HEK293 (cell line): ENCODE results near the gene DOP1B.
A peak's percentile ranks its signal among the peaks of the same experiment; 100 is the strongest.

Experiments
- BCL11B ChIP-seq: fragments of 450-650 bp; formaldehyde crosslinking; IDR thresholded peaks from 2 replicates; pipeline ENCODE4 v1.5.1; 2016; ENCODE audit warnings: low read depth, missing biosample characterization, missing genetic modification characterization
- EGR2 ChIP-seq: fragments of 450-650 bp; formaldehyde crosslinking; IDR thresholded peaks from 2 replicates; pipeline ENCODE4 v1.5.1; 2016; ENCODE audit warnings: low read depth, missing biosample characterization, missing genetic modification characterization
- FEZF1 ChIP-seq: fragments of 450-650 bp; formaldehyde crosslinking; IDR thresholded peaks from 2 replicates; pipeline ENCODE4 v1.5.1; 2016; ENCODE audit warnings: missing biosample characterization, missing genetic modification characterization
- GLI4 ChIP-seq: fragments of 450-650 bp; formaldehyde crosslinking; IDR thresholded peaks from 2 replicates; pipeline ENCODE4 v1.5.1; 2016; ENCODE audit warnings: missing biosample characterization, missing genetic modification characterization
- GLIS1 ChIP-seq: fragments of 450-650 bp; formaldehyde crosslinking; IDR thresholded peaks from 2 replicates; pipeline ENCODE4 v1.5.1; 2016; ENCODE audit warnings: missing biosample characterization, missing genetic modification characterization
- KLF1 ChIP-seq: fragments of 450-650 bp; formaldehyde crosslinking; IDR thresholded peaks from 2 replicates; pipeline ENCODE4 v1.5.1; 2016; ENCODE audit warnings: missing biosample characterization, missing genetic modification characterization
- OVOL3 ChIP-seq: fragments of 450-650 bp; formaldehyde crosslinking; IDR thresholded peaks from 2 replicates; pipeline ENCODE4 v1.5.1; 2016; ENCODE audit warnings: missing biosample characterization, missing genetic modification characterization
- PRDM1 ChIP-seq: fragments of 450-650 bp; formaldehyde crosslinking; IDR thresholded peaks from 2 replicates; pipeline ENCODE4; 2016; ENCODE audit warnings: missing biosample characterization, missing genetic modification characterization
- RBAK ChIP-seq: fragments of 450-650 bp; formaldehyde crosslinking; IDR thresholded peaks from 2 replicates; pipeline ENCODE4 v1.5.1; 2016; ENCODE audit warnings: missing biosample characterization, missing genetic modification characterization
- REST ChIP-seq: fragments of 450-650 bp; formaldehyde crosslinking; IDR thresholded peaks from 2 replicates; pipeline ENCODE4 v1.5.1; 2016; ENCODE audit warnings: missing biosample characterization, missing genetic modification characterization
- SALL2 ChIP-seq: fragments of 450-650 bp; formaldehyde crosslinking; IDR thresholded peaks from 2 replicates; pipeline ENCODE4 v1.5.0; 2017; ENCODE audit warnings: missing biosample characterization, mild to moderate bottlenecking, missing genetic modification characterization, borderline replicate concordance
- TRIM28 ChIP-seq: IDR thresholded peaks from 2 replicates; pipeline ENCODE4 v1.6.1; 2011; ENCODE audit warnings: low read length, control low read depth, borderline replicate concordance
- YY1 ChIP-seq: fragments of 450-650 bp; formaldehyde crosslinking; IDR thresholded peaks from 2 replicates; pipeline ENCODE4 v1.5.1; 2018; ENCODE audit warnings: missing biosample characterization, missing genetic modification characterization
- ZBTB6 ChIP-seq: fragments of 450-650 bp; formaldehyde crosslinking; IDR thresholded peaks from 2 replicates; pipeline ENCODE4 v1.5.1; 2017; ENCODE audit warnings: missing biosample characterization, missing genetic modification characterization
- ZNF10 ChIP-seq: fragments of 450-650 bp; formaldehyde crosslinking; IDR thresholded peaks from 2 replicates; pipeline ENCODE4 v1.5.1; 2017; ENCODE audit warnings: missing biosample characterization, missing genetic modification characterization
- ZNF121 ChIP-seq: fragments of 450-650 bp; formaldehyde crosslinking; IDR thresholded peaks from 2 replicates; pipeline ENCODE4 v1.5.1; 2016; ENCODE audit warnings: missing biosample characterization, missing genetic modification characterization
- ZNF132 ChIP-seq: fragments of 450-650 bp; formaldehyde crosslinking; IDR thresholded peaks from 2 replicates; pipeline ENCODE4 v1.5.1; 2017; ENCODE audit warnings: missing biosample characterization, missing genetic modification characterization, borderline replicate concordance
- ZNF133 ChIP-seq: fragments of 450-650 bp; formaldehyde crosslinking; IDR thresholded peaks from 2 replicates; pipeline ENCODE4 v1.5.1; 2016; ENCODE audit warnings: missing biosample characterization, missing genetic modification characterization
- ZNF138 ChIP-seq: fragments of 450-650 bp; formaldehyde crosslinking; IDR thresholded peaks from 2 replicates; pipeline ENCODE4 v1.5.1; 2016; ENCODE audit warnings: missing biosample characterization, missing genetic modification characterization, borderline replicate concordance
- ZNF214 ChIP-seq: fragments of 450-650 bp; formaldehyde crosslinking; IDR thresholded peaks from 2 replicates; pipeline ENCODE4 v1.5.1; 2017; ENCODE audit warnings: missing biosample characterization, mild to moderate bottlenecking, missing genetic modification characterization, borderline replicate concordance
- ZNF239 ChIP-seq: fragments of 450-650 bp; formaldehyde crosslinking; IDR thresholded peaks from 2 replicates; pipeline ENCODE4 v1.5.1; 2016; ENCODE audit warnings: missing biosample characterization, missing genetic modification characterization
- ZNF426 ChIP-seq: fragments of 450-650 bp; formaldehyde crosslinking; IDR thresholded peaks from 2 replicates; pipeline ENCODE4 v1.5.1; 2017; ENCODE audit warnings: missing biosample characterization, missing genetic modification characterization, mild to moderate bottlenecking, inconsistent platforms, moderate library complexity
- ZNF449 ChIP-seq: fragments of 450-650 bp; formaldehyde crosslinking; IDR thresholded peaks from 2 replicates; pipeline ENCODE4 v1.5.1; 2017; ENCODE audit warnings: missing biosample characterization, mild to moderate bottlenecking, missing genetic modification characterization, moderate library complexity
- ZNF488 ChIP-seq: fragments of 450-650 bp; formaldehyde crosslinking; IDR thresholded peaks from 2 replicates; pipeline ENCODE4 v1.5.1; 2016; ENCODE audit warnings: missing biosample characterization, missing genetic modification characterization
- ZNF544 ChIP-seq: fragments of 450-650 bp; formaldehyde crosslinking; IDR thresholded peaks from 2 replicates; pipeline ENCODE4 v1.5.0; 2017; ENCODE audit warnings: missing biosample characterization, missing genetic modification characterization
- ZNF621 ChIP-seq: fragments of 450-650 bp; formaldehyde crosslinking; IDR thresholded peaks from 2 replicates; pipeline ENCODE4 v1.5.1; 2017; ENCODE audit warnings: missing biosample characterization, missing genetic modification characterization
- ZNF626 ChIP-seq: fragments of 450-650 bp; sonication (Bioruptor Pico); formaldehyde crosslinking; IDR thresholded peaks from 2 replicates; pipeline ENCODE4 v1.5.1; 2018; ENCODE audit warnings: missing biosample characterization, missing genetic modification characterization, inconsistent platforms
- ZNF664 ChIP-seq: fragments of 450-650 bp; formaldehyde crosslinking; IDR thresholded peaks from 2 replicates; pipeline ENCODE4 v1.5.1; 2016; ENCODE audit warnings: missing biosample characterization, missing genetic modification characterization
- ZNF692 ChIP-seq: fragments of 450-650 bp; formaldehyde crosslinking; IDR thresholded peaks from 2 replicates; pipeline ENCODE4 v1.5.1; 2016; ENCODE audit warnings: missing biosample characterization, missing genetic modification characterization
- ZNF830 ChIP-seq: fragments of 450-650 bp; IDR thresholded peaks from 2 replicates; pipeline ENCODE4 v1.5.0; 2018; ENCODE audit warnings: missing biosample characterization, missing genetic modification characterization, low read depth, mild to moderate bottlenecking, moderate library complexity
- ZSCAN30 ChIP-seq: fragments of 450-650 bp; IDR thresholded peaks from 2 replicates; pipeline ENCODE4 v1.5.1; 2018; ENCODE audit warnings: missing biosample characterization, mild to moderate bottlenecking, missing genetic modification characterization, moderate library complexity

Gene DOP1B

DNA sequence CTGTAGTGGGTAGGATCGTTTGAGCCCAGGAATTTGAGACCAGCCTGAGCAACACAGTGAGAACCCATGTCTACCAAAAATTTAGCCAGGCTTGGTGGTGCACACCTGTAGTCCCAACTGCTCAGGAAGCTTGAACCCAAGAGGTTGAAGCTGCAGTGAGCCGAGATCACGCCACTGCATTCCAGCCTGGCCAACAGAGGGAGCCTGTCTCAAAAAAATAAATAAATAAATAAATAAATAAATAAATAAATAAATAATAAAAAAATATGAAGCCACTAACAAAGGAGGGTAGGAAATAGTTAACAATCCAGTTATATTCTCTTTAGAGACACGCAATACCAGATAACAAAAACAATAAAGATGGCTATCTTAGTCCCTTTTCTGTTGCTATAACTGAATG is 33.6 kb upstream of the DOP1B start (continued):
- TF ChIP-seq REST (tag by site-specific recombination) (peak; percentile 95), ZNF449 (tag by site-specific recombination) (no peak), ZNF121 (tag by site-specific recombination) (peak; percentile 89), FEZF1 (peak; percentile 37; the same call in 1 of the 2 replicates), GLI4 (no peak), ZNF10 (tag by site-specific recombination) (no peak; the same call in 1 of the 2 replicates), ZNF138 (tag by site-specific recombination) (no peak; the same call in none of the 2 replicates), ZBTB6 (tag by site-specific recombination) (no peak), ZNF626 (no peak), BCL11B (peak; percentile 73; the same call in 1 of the 2 replicates), ZNF239 (tag by site-specific recombination) (no peak), ZSCAN30 (tag by site-specific recombination) (no peak), ZNF621 (tag by site-specific recombination) (no peak), ZNF132 (tag by site-specific recombination) (no peak), ZNF544 (tag by site-specific recombination) (no peak), ZNF830 (tag by site-specific recombination) (no peak), ZNF692 (peak; percentile 63; the same call in 1 of the 2 replicates), RBAK (tag by site-specific recombination) (peak; percentile 95), PRDM1 (no peak), SALL2 (tag by site-specific recombination) (no peak), ZNF133 (tag by site-specific recombination) (no peak), ZNF426 (tag by site-specific recombination) (peak; percentile 100), ZNF214 (no peak; the same call in 1 of the 2 replicates), ZNF664 (peak; percentile 98), YY1 (tag by site-specific recombination) (no peak), EGR2 (tag by site-specific recombination) (no peak), OVOL3 (peak; percentile 91; the same call in 1 of the 2 replicates), KLF1 (peak; percentile 38; the same call in 1 of the 2 replicates), TRIM28 (no peak), GLIS1 (tag by site-specific recombination) (peak; percentile 51; the same call in 1 of the 2 replicates), ZNF488 (tag by site-specific recombination) (no peak)
